H1 (cell line): ENCODE data around the gene LRCH3. TPM values are rescaled to one million over a fixed set of nuclear protein-coding genes. Genes with fewer than 3 reads are reported as not detected.

Experiments used
- CTCF ChIA-PET: fragments of 300-600 bp; sonication (Branson Sonifier 250); formaldehyde crosslinking; loops from one replicate; lab custom pipeline; 2021; ENCODE audit not compliant: partially characterized antibody; lab: Charles Lee
- POLR2A ChIA-PET: fragments of 300-600 bp; sonication (Branson Sonifier 250); formaldehyde crosslinking; loops from one replicate; lab custom pipeline; 2021; ENCODE audit warnings: inconsistent platforms; ENCODE audit not compliant: partially characterized antibody; lab: Charles Lee
- DNase-seq, 2 experiments: peaks; one replicate each; pipeline versions ENCODE4 v3.0.0 to v3.0.0-alpha.2; 2010 to 2022; ENCODE audit warnings: low spot score in 2 of 2, low read depth in 1 of 2, mixed read lengths in 1 of 2
- FAIRE-seq: peaks from 2 replicates; lab custom pipeline; 2011; peaks lifted over from hg19 to GRCh38; lab: Jason Lieb, UNC
- H2AFZ ChIP-seq: 2 replicates; pipeline ENCODE4 v1.8.1; 2012; ENCODE audit warnings: low read length, inconsistent platforms
- H2AK5ac ChIP-seq: 2 replicates; pipeline ENCODE4 v1.6.1; 2013; ENCODE audit warnings: low read depth, low read length
- H2BK120ac ChIP-seq: replicated peaks from 2 replicates; pipeline ENCODE3; 2013; ENCODE audit warnings: low read depth, low read length, inconsistent platforms
- H2BK12ac ChIP-seq: 2 replicates; pipeline ENCODE4 v1.6.1; 2013; ENCODE audit warnings: low read depth, low read length
- H2BK15ac ChIP-seq: 2 replicates; pipeline ENCODE4 v1.6.1; 2013; ENCODE audit warnings: low read length
- H2BK20ac ChIP-seq: 2 replicates; pipeline ENCODE4 v1.6.1; 2013; ENCODE audit warnings: low read length
- H2BK5ac ChIP-seq: 2 replicates; pipeline ENCODE4 v1.6.1; 2013; ENCODE audit warnings: low read depth, low read length
- H3K14ac ChIP-seq: 2 replicates; pipeline ENCODE4 v1.6.1; 2013; ENCODE audit warnings: inconsistent platforms; ENCODE audit not compliant: insufficient read length
- H3K18ac ChIP-seq: 2 replicates; pipeline ENCODE4 v1.6.1; 2013; ENCODE audit warnings: low read length; ENCODE audit errors: extremely low read depth
- H3K23ac ChIP-seq: 2 replicates; pipeline ENCODE4 v1.6.1; 2013; ENCODE audit warnings: inconsistent platforms; ENCODE audit not compliant: insufficient read length
- H3K23me2 ChIP-seq: 2 replicates; pipeline ENCODE4 v1.6.1; 2013; ENCODE audit warnings: low read depth, low read length
- H3K27ac ChIP-seq: 2 replicates; pipeline ENCODE4 v1.6.1; 2011; ENCODE audit warnings: low read depth, low read length, inconsistent platforms
- H3K27me3 ChIP-seq, 4 experiments: replicated peaks in 1 of 4; 1 replicate in 1 of 4; 2 replicates in 3 of 4; pipeline versions ENCODE4 v1.6.1 to v1.8.1; 2011 to 2013; ENCODE audit warnings: low read length in 3 of 4, mild to moderate bottlenecking in 3 of 4, inconsistent platforms in 2 of 4, mixed read lengths in 2 of 4, moderate library complexity in 1 of 4; ENCODE audit not compliant: control insufficient read depth in 3 of 4, insufficient read depth in 3 of 4; ENCODE audit errors: extremely low read depth in 1 of 4
- H3K36me3 ChIP-seq, 4 experiments: 2 replicates each; pipeline versions ENCODE4 v1.6.1 to v1.8.1; 2011 to 2013; ENCODE audit warnings: mild to moderate bottlenecking in 4 of 4, low read length in 3 of 4, moderate library complexity in 2 of 4, control low read depth in 1 of 4, inconsistent platforms in 1 of 4; ENCODE audit not compliant: insufficient read depth in 4 of 4, control insufficient read depth in 2 of 4
- H3K4ac ChIP-seq: replicated peaks from 2 replicates; pipeline ENCODE3; 2013; ENCODE audit warnings: low read length, low read depth, mixed read lengths, inconsistent platforms; ENCODE audit not compliant: insufficient read length
- H3K4me1 ChIP-seq, 4 experiments: replicated peaks in 1 of 4; 1 replicate in 1 of 4; 2 replicates in 3 of 4; pipeline versions ENCODE4 v1.6.1 to v1.8.1; 2011 to 2013; ENCODE audit warnings: low read length in 3 of 4, inconsistent platforms in 2 of 4, mixed read lengths in 1 of 4; ENCODE audit not compliant: insufficient read depth in 4 of 4, control insufficient read depth in 3 of 4
- H3K4me2 ChIP-seq, 2 experiments: 2 replicates each; pipeline versions ENCODE4 v1.6.1 to v1.8.1; 2011 to 2013; ENCODE audit warnings: low read depth in 2 of 2, low read length in 2 of 2, control low read depth in 1 of 2, inconsistent platforms in 1 of 2, mild to moderate bottlenecking in 1 of 2; ENCODE audit not compliant: insufficient read depth in 1 of 2
- H3K4me3 ChIP-seq, 4 experiments: fragments of 200-600, 300-600 bp in 1 of 4; sonication (generic), shearing (Covaris generic), sonication (Bioruptor Twin) in 1 of 4; 2 replicates each; pipeline versions ENCODE4 v1.5.1 to v1.8.1; 2011 to 2016; ENCODE audit warnings: low read length in 4 of 4, low read depth in 3 of 4, control low read depth in 2 of 4, inconsistent platforms in 2 of 4, mild to moderate bottlenecking in 2 of 4, mixed read lengths in 1 of 4, moderate library complexity in 1 of 4; ENCODE audit not compliant: insufficient read depth in 2 of 4; ENCODE audit errors: extremely low read depth in 1 of 4
- H3K56ac ChIP-seq: replicated peaks from 2 replicates; pipeline ENCODE3; 2013; ENCODE audit warnings: low read depth, mild to moderate bottlenecking, mixed read lengths, low read length, inconsistent platforms; ENCODE audit not compliant: insufficient read length
- H3K79me1 ChIP-seq: 2 replicates; pipeline ENCODE4 v1.6.1; 2013; ENCODE audit warnings: low read depth, low read length, control low read depth
- H3K79me2 ChIP-seq, 2 experiments: 2 replicates each; pipeline versions ENCODE4 v1.6.1 to v1.8.1; 2012 to 2013; ENCODE audit warnings: low read length in 2 of 2, mild to moderate bottlenecking in 2 of 2, inconsistent platforms in 1 of 2; ENCODE audit not compliant: insufficient read depth in 2 of 2, control insufficient read depth in 1 of 2
- H3K9ac ChIP-seq, 4 experiments: replicated peaks in 1 of 4; 1 replicate in 1 of 4; 2 replicates in 3 of 4; pipeline versions ENCODE4 v1.6.1 to v1.8.1; 2011 to 2013; ENCODE audit warnings: low read depth in 3 of 4, low read length in 3 of 4, control low read depth in 2 of 4, mild to moderate bottlenecking in 2 of 4, moderate library complexity in 2 of 4, inconsistent platforms in 1 of 4; ENCODE audit errors: extremely low read depth in 1 of 4
- H3K9me3 ChIP-seq, 2 experiments: 2 replicates each; pipeline versions ENCODE4 v1.6.1 to v1.8.1; 2012 to 2013; ENCODE audit warnings: mild to moderate bottlenecking in 2 of 2, moderate library complexity in 2 of 2, control low read depth in 1 of 2, inconsistent platforms in 1 of 2, low read depth in 1 of 2, low read length in 1 of 2, mixed read lengths in 1 of 2; ENCODE audit not compliant: insufficient read depth in 2 of 2
- H4K20me1 ChIP-seq, 2 experiments: replicated peaks in 1 of 2; 2 replicates each; pipeline versions ENCODE3 to v1.8.1; 2011 to 2013; ENCODE audit warnings: inconsistent platforms in 2 of 2, low read length in 2 of 2, mild to moderate bottlenecking in 1 of 2; ENCODE audit not compliant: insufficient read depth in 2 of 2, control insufficient read depth in 1 of 2
- H4K5ac ChIP-seq: 2 replicates; pipeline ENCODE4 v1.6.1; 2013; ENCODE audit warnings: low read length, low read depth, mixed read lengths, inconsistent platforms; ENCODE audit not compliant: insufficient read length
- H4K8ac ChIP-seq: 2 replicates; pipeline ENCODE4 v1.8.0; 2013; ENCODE audit warnings: mild to moderate bottlenecking, moderate library complexity, low read length, inconsistent platforms; ENCODE audit not compliant: insufficient read depth; ENCODE audit errors: extremely low read depth
- H4K91ac ChIP-seq: replicated peaks from 2 replicates; pipeline ENCODE3; 2013; ENCODE audit warnings: low read length, mixed read lengths, inconsistent platforms; ENCODE audit not compliant: insufficient read length
- BACH1 ChIP-seq: IDR thresholded peaks from 2 replicates; pipeline ENCODE4 v1.6.1; 2012; ENCODE audit warnings: low read length, improper control_type of control experiment
- BRCA1 ChIP-seq: IDR thresholded peaks from 2 replicates; pipeline ENCODE4 v1.6.1; 2012; ENCODE audit warnings: low read depth, low read length, improper control_type of control experiment
- GTF2F1 ChIP-seq: IDR thresholded peaks from 2 replicates; pipeline ENCODE4 v1.6.1; 2012; ENCODE audit warnings: low read depth, low read length, improper control_type of control experiment, borderline replicate concordance
- POLR2A ChIP-seq, 2 experiments: IDR thresholded peaks; 1 replicate in 1 of 2; 2 replicates in 1 of 2; pipeline ENCODE4 v1.6.1; 2011; ENCODE audit warnings: low read depth in 2 of 2, low read length in 2 of 2, mild to moderate bottlenecking in 2 of 2; ENCODE audit errors: control extremely low read depth in 1 of 2
- SIN3A ChIP-seq, 2 experiments: IDR thresholded peaks in 1 of 2; conservative IDR thresholded peaks in 1 of 2; 2 replicates each; pipeline ENCODE4 v1.6.1; 2011 to 2012; ENCODE audit warnings: low read length in 2 of 2, improper control_type of control experiment in 1 of 2, low read depth in 1 of 2, mild to moderate bottlenecking in 1 of 2
- TAF1 ChIP-seq: IDR thresholded peaks from 2 replicates; pipeline ENCODE4 v1.6.1; 2011; ENCODE audit warnings: mild to moderate bottlenecking, low read depth, low read length
- TBP ChIP-seq: IDR thresholded peaks from 2 replicates; pipeline ENCODE4 v1.6.1; 2011; ENCODE audit warnings: low read depth, low read length, improper control_type of control experiment
- WGBS, 2 experiments: shearing (Covaris generic) in 1 of 2; methylation state at CpG; one replicate each; pipeline versions ENCODE4 v1.1.6 to v1.1.7; 2013 to 2015; ENCODE audit warnings: low lambda C conversion rate in 2 of 2, mixed read lengths in 2 of 2, inconsistent platforms in 1 of 2, low coverage in 1 of 2, missing lambda C conversion rate in 1 of 2; ENCODE audit not compliant: insufficient replicate concordance in 2 of 2, insufficient coverage in 1 of 2, insufficient read length in 1 of 2; ENCODE audit errors: extremely low coverage in 1 of 2, missing lambda C conversion rate in 1 of 2; 5-methylcytosine and 5-hydroxymethylcytosine counted together
- polyA plus RNA-seq, 7 experiments: library from polyadenylated mRNA; depleted of rRNA in 3 of 7; stranded (reverse) in 5 of 7; unstranded in 2 of 7; fragments of >200 nt in 5 of 7; fragments of 200-250 nt in 2 of 7; gene quantifications; 1 replicate in 5 of 7; 2 replicates in 1 of 7; 4 replicates in 1 of 7; pipeline versions ENCODE4 v1.2.1 to v1.2.3, GENCODE V29; 2011 to 2013; ENCODE audit warnings: missing spikeins in 2 of 7, mixed read lengths in 2 of 7
- total RNA-seq: library from RNA; stranded (reverse); fragmentation: NEBNext Ultra II Directional; extraction: Animal tissue kit (Norgen Biotek cat#: 25700); gene quantifications from 2 replicates; pipeline ENCODE4 v1.2.1, GENCODE V29; 2021

The LRCH3 gene
- total and polyA plus RNA-seq, 2 of the 8 experiments (the other 6 are each of a cell fraction or from before 2014, with no cell fraction given): 58.4 to 66.0 TPM

- no peaks in the 10 kb centered on the region for H3K79me2 ChIP-seq
- TF ChIP-seq TAF1 (0 out of 2 replicates have a peak, but pooled peaks have one; percentile 39), BRCA1 (no peak), GTF2F1 (no peak), SIN3A (conservative IDR thresholded peaks at IDR 0.05 in 1 of 2, IDR thresholded peaks at IDR 0.05 in 1 of 2; ENCODE audit: low read depth in 1 of 2, low read length in 2 of 2) (0 out of 4 replicates have a peak, but pooled peaks of 1 of the 2 experiments have one; percentile 41), TBP (0 out of 2 replicates have a peak, but pooled peaks have one; percentile 33), BACH1 (no peak), POLR2A (IDR thresholded peaks at IDR 0.05; ENCODE audit: control extremely low read depth in 1 of 2, low read depth in 2 of 2, low read length in 2 of 2) (0 out of 3 replicates have a peak, but pooled peaks of 1 of the 2 experiments have one; percentile 52)
- no peak overlapping the region for H3K14ac ChIP-seq
- no peak for DNase-seq
- H4K5ac ChIP-seq: no peak overlapping the region
- H3K18ac ChIP-seq: no peak overlapping the region
- H4K91ac ChIP-seq: no peak overlapping the region
- no peak overlapping the region for H3K23ac ChIP-seq
- FAIRE-seq: peak; percentile 82
- H2AK5ac ChIP-seq: no peak overlapping the region
- H3K4ac ChIP-seq: no peak overlapping the region
- no peak overlapping the region for H3K27ac ChIP-seq
- peak overlapping the region; percentile 10 to 49; a peak in 2 of 4 replicates for H3K4me2 ChIP-seq
- peaks cover 6 to 24% (median 19%) of the 10 kb centered on the region in 4 experiments; a peak in 5 of 7 replicates for H3K4me1 ChIP-seq
- H3K56ac ChIP-seq: no peak overlapping the region
- CTCF ChIA-PET: interaction anchor here (0.7 to 0.8 kb wide), 2 partner anchors 47 to 57 kb away, joined by 3 to 5 read pairs; no protein-coding TSS in a partner anchor
- H4K8ac ChIP-seq: no peak overlapping the region
- no peak overlapping the region for H2BK5ac ChIP-seq
- no peak overlapping the region; a peak in 1 of 8 replicates for H3K4me3 ChIP-seq
- no peaks in the 10 kb centered on the region for H4K20me1 ChIP-seq
- H3K23me2 ChIP-seq: no peaks in the 10 kb centered on the region
- no peaks in the 10 kb centered on the region for H3K79me1 ChIP-seq
- no peak overlapping the region for H2AFZ ChIP-seq
- no peak overlapping the region for H2BK120ac ChIP-seq
- H3K9me3 ChIP-seq: no peaks in the 10 kb centered on the region
- no peak overlapping the region; the same call in 1 of the 2 replicates for H2BK12ac ChIP-seq
- no peak overlapping the region for H2BK15ac ChIP-seq
- H3K9ac ChIP-seq: no peak overlapping the region
- H2BK20ac ChIP-seq: no peak overlapping the region
- POLR2A ChIA-PET: interaction anchor here (0.6 kb wide), 1 partner anchor 56 kb away, joined by 4 read pairs; no protein-coding TSS in a partner anchor
- H3K36me3 ChIP-seq: peaks cover 0 to 23% (median 2%) of the 10 kb centered on the region in 4 experiments; a peak in 3 of 8 replicates
- H3K27me3 ChIP-seq: no peaks in the 10 kb centered on the region
- WGBS, 2 experiments: 9% methylated on average over 3 of the region's 3 CpGs; no CpG with 5 or more reads in 1 of the 2 experiments
Observed at GRCh38 chr3:197858598-197858997, 67.5 kb downstream of the LRCH3 start.
